ENCODE results near the gene SIM2.

SIM2 gene

GRCh38 chr21:36705679-36706481 lies 7.0 kb downstream of the SIM2 start:
- Mint-ChIP-seq H3K36me3 (ENCODE audit: insufficient read depth) (no peaks in the 10 kb centered on the region), H3K27ac (ENCODE audit: low read depth) (no peak overlapping the region), H3K27me3 (peaks cover 91% of the 10 kb centered on the region), H3K9me3 (no peaks in the 10 kb centered on the region), H3K4me1 (peaks cover 18% of the 10 kb centered on the region), H3K4me3 (peak overlapping the region; percentile 45)
- DNase-seq (ENCODE audit: low spot score in 2 of 2): no peak
- ATAC-seq (replicated peaks; ENCODE audit: extremely low read depth, poor library complexity, severe bottlenecking): no peak

- DNase-seq (ENCODE audit: low spot score in 2 of 2): no peak
- no peak overlapping the region for H3K27ac Mint-ChIP-seq (ENCODE audit: low read depth)
- H3K4me1 Mint-ChIP-seq: peaks cover 18% of the 10 kb centered on the region
- ATAC-seq (replicated peaks; ENCODE audit: extremely low read depth, poor library complexity, severe bottlenecking): no peak
- peak overlapping the region; percentile 18 for H3K4me3 Mint-ChIP-seq
- H3K27me3 Mint-ChIP-seq: peaks cover 94% of the 10 kb centered on the region
- H3K9me3 Mint-ChIP-seq: no peaks in the 10 kb centered on the region
- H3K36me3 Mint-ChIP-seq (ENCODE audit: insufficient read depth): no peaks in the 10 kb centered on the region
Observed at GRCh38 chr21:36706482-36706852, 7.6 kb downstream of the SIM2 start.

GRCh38 chr21:36706951-36707762 lies 8.2 kb downstream of the SIM2 start:
- ATAC-seq (replicated peaks; ENCODE audit: extremely low read depth, poor library complexity, severe bottlenecking) (no peak), DNase-seq (ENCODE audit: low spot score in 2 of 2) (no peak)
- peaks cover 94% of the 10 kb centered on the region for H3K27me3 Mint-ChIP-seq
- no peak overlapping the region for H3K27ac Mint-ChIP-seq (ENCODE audit: low read depth)
- peak overlapping the region; percentile 18 for H3K4me3 Mint-ChIP-seq
- H3K36me3 Mint-ChIP-seq (ENCODE audit: insufficient read depth): no peaks in the 10 kb centered on the region
- no peaks in the 10 kb centered on the region for H3K9me3 Mint-ChIP-seq
- H3K4me1 Mint-ChIP-seq: peaks cover 18% of the 10 kb centered on the region

- no peaks in the 10 kb centered on the region for H3K36me3 Mint-ChIP-seq (ENCODE audit: insufficient read depth)
- ATAC-seq (replicated peaks; ENCODE audit: extremely low read depth, poor library complexity, severe bottlenecking): no peak
- no peak for DNase-seq (ENCODE audit: low spot score in 2 of 2)
- H3K9me3 Mint-ChIP-seq: no peaks in the 10 kb centered on the region
- H3K27ac Mint-ChIP-seq (ENCODE audit: low read depth): no peak overlapping the region
- H3K4me1 Mint-ChIP-seq: peaks cover 18% of the 10 kb centered on the region
- peaks cover 94% of the 10 kb centered on the region for H3K27me3 Mint-ChIP-seq
- peak overlapping the region; percentile 38 for H3K4me3 Mint-ChIP-seq
Observed at GRCh38 chr21:36707763-36708285, 8.9 kb downstream of the SIM2 start.

GRCh38 chr21:36708286-36709029 lies 9.5 kb downstream of the SIM2 start:
- Mint-ChIP-seq H3K4me3 (peak overlapping the region; percentile 38), H3K36me3 (ENCODE audit: insufficient read depth) (no peaks in the 10 kb centered on the region), H3K4me1 (peaks cover 18% of the 10 kb centered on the region), H3K27ac (ENCODE audit: low read depth) (no peak overlapping the region), H3K9me3 (no peaks in the 10 kb centered on the region), H3K27me3 (peaks cover 94% of the 10 kb centered on the region)
- no peak for ATAC-seq (replicated peaks; ENCODE audit: extremely low read depth, poor library complexity, severe bottlenecking)
- DNase-seq (ENCODE audit: low spot score in 2 of 2): no peak

GRCh38 chr21:36709030-36709867 lies 10.3 kb downstream of the SIM2 start:
- peaks cover 18% of the 10 kb centered on the region for H3K4me1 Mint-ChIP-seq
- H3K27me3 Mint-ChIP-seq: peaks cover 94% of the 10 kb centered on the region
- DNase-seq (ENCODE audit: low spot score in 2 of 2): no peak
- H3K9me3 Mint-ChIP-seq: no peaks in the 10 kb centered on the region
- no peak for ATAC-seq (replicated peaks; ENCODE audit: extremely low read depth, poor library complexity, severe bottlenecking)
- H3K27ac Mint-ChIP-seq (ENCODE audit: low read depth): no peak overlapping the region
- H3K36me3 Mint-ChIP-seq (ENCODE audit: insufficient read depth): no peaks in the 10 kb centered on the region
- H3K4me3 Mint-ChIP-seq: peak overlapping the region; percentile 40

- Mint-ChIP-seq H3K9me3 (no peaks in the 10 kb centered on the region), H3K4me1 (peaks cover 16% of the 10 kb centered on the region), H3K27ac (ENCODE audit: low read depth) (no peak overlapping the region), H3K27me3 (peaks cover 94% of the 10 kb centered on the region), H3K36me3 (ENCODE audit: insufficient read depth) (no peaks in the 10 kb centered on the region), H3K4me3 (peak overlapping the region; percentile 40)
- DNase-seq (ENCODE audit: low spot score in 2 of 2) (no peak), ATAC-seq (replicated peaks; ENCODE audit: extremely low read depth, poor library complexity, severe bottlenecking) (no peak)
Observed at GRCh38 chr21:36709868-36710728, 11.2 kb downstream of the SIM2 start.

- DNase-seq (ENCODE audit: low spot score in 2 of 2): no peak
- no peak overlapping the region for H3K27ac Mint-ChIP-seq (ENCODE audit: low read depth)
- peaks cover 10% of the 10 kb centered on the region for H3K4me1 Mint-ChIP-seq
- no peaks in the 10 kb centered on the region for H3K36me3 Mint-ChIP-seq (ENCODE audit: insufficient read depth)
- no peak for ATAC-seq (replicated peaks; ENCODE audit: extremely low read depth, poor library complexity, severe bottlenecking)
- no peaks in the 10 kb centered on the region for H3K9me3 Mint-ChIP-seq
- peaks cover 93% of the 10 kb centered on the region for H3K27me3 Mint-ChIP-seq
- no peak overlapping the region for H3K4me3 Mint-ChIP-seq
Observed at GRCh38 chr21:36710729-36711048, 11.8 kb downstream of the SIM2 start.

- no peaks in the 10 kb centered on the region for H3K36me3 Mint-ChIP-seq (ENCODE audit: insufficient read depth)
- no peak for ATAC-seq (replicated peaks; ENCODE audit: extremely low read depth, poor library complexity, severe bottlenecking)
- H3K4me3 Mint-ChIP-seq: no peak overlapping the region
- H3K27ac Mint-ChIP-seq (ENCODE audit: low read depth): no peak overlapping the region
- peaks cover 92% of the 10 kb centered on the region for H3K27me3 Mint-ChIP-seq
- H3K4me1 Mint-ChIP-seq: no peaks in the 10 kb centered on the region
- no peaks in the 10 kb centered on the region for H3K9me3 Mint-ChIP-seq
- DNase-seq (ENCODE audit: low spot score in 2 of 2): no peak
Observed at GRCh38 chr21:36713746-36714145, 14.8 kb downstream of the SIM2 start.

GRCh38 chr21:36716387-36716786 lies 17.5 kb downstream of the SIM2 start:
- DNase-seq (ENCODE audit: low spot score in 2 of 2): no peak
- Mint-ChIP-seq H3K27ac (ENCODE audit: low read depth) (no peak overlapping the region), H3K4me1 (no peaks in the 10 kb centered on the region), H3K36me3 (ENCODE audit: insufficient read depth) (no peaks in the 10 kb centered on the region), H3K9me3 (no peaks in the 10 kb centered on the region), H3K4me3 (no peak overlapping the region), H3K27me3 (peaks cover 95% of the 10 kb centered on the region)
- ATAC-seq (replicated peaks; ENCODE audit: extremely low read depth, poor library complexity, severe bottlenecking): no peak

- Mint-ChIP-seq H3K4me1 (no peaks in the 10 kb centered on the region), H3K27me3 (peaks cover 91% of the 10 kb centered on the region), H3K9me3 (no peaks in the 10 kb centered on the region), H3K36me3 (ENCODE audit: insufficient read depth) (no peaks in the 10 kb centered on the region), H3K27ac (ENCODE audit: low read depth) (no peak overlapping the region), H3K4me3 (no peak overlapping the region)
- ATAC-seq (replicated peaks; ENCODE audit: extremely low read depth, poor library complexity, severe bottlenecking): no peak
- DNase-seq (ENCODE audit: low spot score in 2 of 2): no peak
Observed at GRCh38 chr21:36716836-36717235, 17.9 kb downstream of the SIM2 start.

Data from central memory CD8-positive, alpha-beta T cell (primary cell).